Gastrocnemius medialis (tissue), 4 donors: Measurements from ENCODE around the gene CFAP100.

Source experiments
- CTCF ChIP-seq, 5 experiments: fragments of 450-650 bp in 3 of 5; fragments of 200-600 bp in 2 of 5; sonication (generic) in 2 of 5; IDR thresholded peaks in 4 of 5; conservative IDR thresholded peaks in 1 of 5; 1 replicate in 4 of 5; 2 replicates in 1 of 5; pipeline ENCODE4 v1.5.1; 2016 to 2019; ENCODE audit warnings: antibody characterized with exemption in 5 of 5, mild to moderate bottlenecking in 3 of 5, moderate library complexity in 3 of 5
- POLR2A ChIP-seq, 2 donors: fragments of 450-650 bp; IDR thresholded peaks; one replicate each; pipeline ENCODE4 v1.6.1; 2017; ENCODE audit warnings: antibody characterized with exemption in 2 of 2, mild to moderate bottlenecking in 2 of 2, moderate library complexity in 2 of 2

- TF ChIP-seq CTCF (IDR thresholded peaks at IDR 0.05 in 4 of 5, conservative IDR thresholded peaks at IDR 0.05 in 1 of 5) (no peak), POLR2A (IDR thresholded peaks at IDR 0.05) (no peak)
These were observed 44.0 kb downstream of the CFAP100 start for GRCh38 chr3:126438746-126439145.
